Tibial nerve (tissue), 4 donors: ENCODE data around the gene SYT9. TPM values are rescaled to one million over a fixed set of nuclear protein-coding genes. Genes with fewer than 3 reads are reported as not detected.

Experiments
- DNase-seq, 2 donors: peaks; one replicate each; pipeline ENCODE4 v3.0.0-alpha.2; 2019; ENCODE audit warnings: low spot score in 2 of 2
- H3K27ac ChIP-seq, 4 donors: fragments of 200-600 bp; sonication (generic) in 3 of 4; one replicate each; pipeline ENCODE4 v1.5.1; 2017 to 2019; ENCODE audit warnings: mild to moderate bottlenecking in 1 of 4
- H3K27me3 ChIP-seq, 2 donors: fragments of 200-600 bp; sonication (generic) in 1 of 2; one replicate each; pipeline versions ENCODE4 v1.5.1 to v1.6.0; 2017 to 2019
- H3K36me3 ChIP-seq, 3 donors: fragments of 200-600 bp; sonication (generic); one replicate each; pipeline ENCODE4 v1.5.1; 2018 to 2019
- H3K4me1 ChIP-seq, 4 donors: fragments of 200-600 bp; sonication (generic) in 3 of 4; one replicate each; pipeline ENCODE4 v1.5.1; 2017 to 2019
- H3K4me3 ChIP-seq, 4 donors: fragments of 200-600 bp; sonication (generic) in 3 of 4; one replicate each; pipeline ENCODE4 v1.5.1; 2017 to 2019; ENCODE audit warnings: mild to moderate bottlenecking in 1 of 4, moderate library complexity in 1 of 4
- H3K9me3 ChIP-seq, 4 donors: fragments of 200-600 bp; sonication (generic) in 3 of 4; one replicate each; pipeline ENCODE4 v1.5.1; 2017 to 2019
- CTCF ChIP-seq, 5 experiments: fragments of 200-600 bp in 3 of 5; fragments of 450-650 bp in 2 of 5; sonication (generic) in 3 of 5; IDR thresholded peaks; one replicate each; pipeline ENCODE4 v1.5.1; 2016 to 2019; ENCODE audit warnings: antibody characterized with exemption in 5 of 5, mild to moderate bottlenecking in 3 of 5, moderate library complexity in 2 of 5
- EP300 ChIP-seq, 2 donors: sonication (generic); formaldehyde crosslinking; IDR thresholded peaks; one replicate each; pipeline ENCODE4 v1.6.1; 2017; ENCODE audit warnings: antibody characterized with exemption in 2 of 2, mild to moderate bottlenecking in 1 of 2
- POLR2A ChIP-seq, 2 donors: fragments of 450-650 bp; IDR thresholded peaks; one replicate each; pipeline ENCODE4 v1.6.1; 2017; ENCODE audit warnings: antibody characterized with exemption in 2 of 2, mild to moderate bottlenecking in 2 of 2, moderate library complexity in 2 of 2
- WGBS, 2 donors: methylation state at CpG; one replicate each; pipeline ENCODE4 v1.1.5; 2018; 5-methylcytosine and 5-hydroxymethylcytosine counted together
- total RNA-seq, 4 donors: library from RNA; depleted of rRNA; stranded (reverse); fragments of >200 nt; gene quantifications; one replicate each; pipeline ENCODE4 v1.1.0, GENCODE V29; 2016

SYT9 gene
- total RNA-seq, 4 donors from 2014 or later: 0.21 to 0.30 TPM; not detected in 2

- H3K27me3 ChIP-seq: no peaks in the 10 kb centered on the region
- no peak overlapping the region for H3K4me3 ChIP-seq
- H3K4me1 ChIP-seq: no peaks in the 10 kb centered on the region
- DNase-seq: no peak
- H3K9me3 ChIP-seq: no peaks in the 10 kb centered on the region
- no peak overlapping the region for H3K27ac ChIP-seq
- H3K36me3 ChIP-seq: no peaks in the 10 kb centered on the region
- TF ChIP-seq CTCF (IDR thresholded peaks at IDR 0.05): no peak
- 49 to 57% methylated on average over 1 of the region's 1 CpG for WGBS, 2 donors
Measured at GRCh38 chr11:7421136-7421535, 169.4 kb downstream of the SYT9 start.

- WGBS, 2 donors: 32 to 37% methylated on average over 5 of the region's 5 CpGs
Measured at GRCh38 chr11:7422544-7423331, 171.0 kb downstream of the SYT9 start.

GRCh38 chr11:7423946-7424345 lies 172.2 kb downstream of the SYT9 start:
- H3K36me3 ChIP-seq: no peaks in the 10 kb centered on the region
- no peaks in the 10 kb centered on the region for H3K27me3 ChIP-seq
- no peak for TF ChIP-seq EP300 (IDR thresholded peaks at IDR 0.05)
- no peak for TF ChIP-seq CTCF (IDR thresholded peaks at IDR 0.05)
- no peak for TF ChIP-seq POLR2A (IDR thresholded peaks at IDR 0.05)
- H3K4me3 ChIP-seq: no peak overlapping the region
- no peak overlapping the region for H3K27ac ChIP-seq
- WGBS, 2 donors: 47 to 61% methylated on average over 3 of the region's 3 CpGs
- no peak for DNase-seq
- H3K4me1 ChIP-seq: no peaks in the 10 kb centered on the region
- no peaks in the 10 kb centered on the region for H3K9me3 ChIP-seq

More at GRCh38 chr11:7422544-7423331, 171.0 kb downstream of the SYT9 start:
- TF ChIP-seq POLR2A (IDR thresholded peaks at IDR 0.05) (no peak), EP300 (IDR thresholded peaks at IDR 0.05) (no peak), CTCF (IDR thresholded peaks at IDR 0.05) (no peak)
- no peaks in the 10 kb centered on the region for H3K36me3 ChIP-seq
- H3K27me3 ChIP-seq: no peaks in the 10 kb centered on the region
- no peak overlapping the region for H3K4me3 ChIP-seq
- DNase-seq: no peak
- no peaks in the 10 kb centered on the region for H3K9me3 ChIP-seq
- no peaks in the 10 kb centered on the region for H3K4me1 ChIP-seq
- no peak overlapping the region for H3K27ac ChIP-seq

- H3K4me1 ChIP-seq: no peaks in the 10 kb centered on the region
- no peak overlapping the region for H3K27ac ChIP-seq
- no peak overlapping the region for H3K4me3 ChIP-seq
- no peaks in the 10 kb centered on the region for H3K27me3 ChIP-seq
- DNase-seq: no peak
- H3K36me3 ChIP-seq: no peaks in the 10 kb centered on the region
- peaks cover 0 to 11% (median 0%) of the 10 kb centered on the region in 4 donors for H3K9me3 ChIP-seq
- TF ChIP-seq POLR2A (IDR thresholded peaks at IDR 0.05) (no peak), CTCF (IDR thresholded peaks at IDR 0.05) (no peak), EP300 (IDR thresholded peaks at IDR 0.05) (no peak)
- WGBS, 2 donors: 76 to 77% methylated on average over 3 of the region's 3 CpGs
Measured at GRCh38 chr11:7427733-7428132, 176.0 kb downstream of the SYT9 start.

GRCh38 chr11:7428196-7428595 lies 176.5 kb downstream of the SYT9 start:
- no peaks in the 10 kb centered on the region for H3K27me3 ChIP-seq
- H3K27ac ChIP-seq: no peak overlapping the region
- no peaks in the 10 kb centered on the region for H3K36me3 ChIP-seq
- H3K4me3 ChIP-seq: no peak overlapping the region
- peaks cover 0 to 11% (median 0%) of the 10 kb centered on the region in 4 donors for H3K9me3 ChIP-seq
- no peak for DNase-seq
- 90 to 92% methylated on average over 2 of the region's 2 CpGs for WGBS, 2 donors
- TF ChIP-seq POLR2A (IDR thresholded peaks at IDR 0.05) (no peak), CTCF (IDR thresholded peaks at IDR 0.05) (no peak), EP300 (IDR thresholded peaks at IDR 0.05) (no peak)
- H3K4me1 ChIP-seq: no peaks in the 10 kb centered on the region
